SU-DHL-6 (cell line): Measurements from ENCODE around the gene CEP128.

ENCODE experiments used
- H2AFZ ChIP-seq: fragments of 200-600 bp; sonication (generic); 2 replicates; pipeline ENCODE4 v1.6.1; 2014; ENCODE audit warnings: low read depth, mild to moderate bottlenecking, moderate library complexity, mixed read lengths, antibody characterized with exemption, low read length; ENCODE audit not compliant: severe bottlenecking
- H3F3A ChIP-seq: fragments of 200-600 bp; shearing (Covaris generic); 2 replicates; pipeline ENCODE4 v1.6.0; 2016; ENCODE audit warnings: antibody characterized with exemption, mild to moderate bottlenecking; ENCODE audit not compliant: insufficient read depth
- H3K27ac ChIP-seq: fragments of 200-600 bp; sonication (generic); 2 replicates; pipeline ENCODE4 v1.5.1; 2016; ENCODE audit warnings: low read depth, mild to moderate bottlenecking, low read length, moderate library complexity, mixed read lengths
- H3K27me3 ChIP-seq: fragments of 200-600 bp; sonication (generic), shearing (Covaris generic); 2 replicates; pipeline ENCODE4 v1.6.0; 2014; ENCODE audit warnings: mild to moderate bottlenecking, low read length
- H3K36me3 ChIP-seq: fragments of 200-600 bp; sonication (generic); 2 replicates; pipeline ENCODE4 v1.6.1; 2014; ENCODE audit warnings: mild to moderate bottlenecking, low read length, mixed read lengths
- H3K4me2 ChIP-seq: fragments of 300-600, 200-600 bp; shearing (Covaris generic), sonication (generic); 2 replicates; pipeline ENCODE4 v1.6.0; 2014; ENCODE audit warnings: low read length, low read depth, mild to moderate bottlenecking; ENCODE audit not compliant: poor library complexity, severe bottlenecking
- H3K4me3 ChIP-seq: fragments of 200-600 bp; sonication (generic); 2 replicates; pipeline ENCODE4 v1.5.1; 2014; ENCODE audit warnings: antibody characterized with exemption, low read length, mild to moderate bottlenecking, mixed read lengths; ENCODE audit not compliant: insufficient read depth, poor library complexity, severe bottlenecking
- H3K79me2 ChIP-seq: fragments of 200-600 bp; sonication (generic); 2 replicates; pipeline ENCODE4 v1.6.1; 2014; ENCODE audit warnings: mild to moderate bottlenecking, low read length, moderate library complexity; ENCODE audit not compliant: insufficient read depth
- H3K9ac ChIP-seq: fragments of 200-600 bp; sonication (generic); 2 replicates; pipeline ENCODE4 v1.7.0; 2014; ENCODE audit warnings: mild to moderate bottlenecking, low read length
- H3K9me2 ChIP-seq: fragments of 200-600 bp; sonication (generic); replicated peaks from 2 replicates; pipeline ENCODE4 v1.6.1; 2014; ENCODE audit warnings: low read length; ENCODE audit not compliant: insufficient read depth
- H3K9me3 ChIP-seq: fragments of 200-600 bp; sonication (generic); 2 replicates; pipeline ENCODE4 v1.6.1; 2014; ENCODE audit warnings: low read length, mixed read lengths; ENCODE audit not compliant: insufficient read depth
- H4K20me1 ChIP-seq: fragments of 200-600 bp; sonication (generic); 2 replicates; pipeline ENCODE4 v1.6.1; 2014; ENCODE audit warnings: low read depth, mild to moderate bottlenecking, antibody characterized with exemption, low read length, moderate library complexity, mixed read lengths
- EZH2phosphoT487 ChIP-seq: fragments of 200-600 bp; sonication (generic), shearing (Covaris generic); conservative IDR thresholded peaks from 2 replicates; pipeline ENCODE4 v1.6.1; 2018; ENCODE audit warnings: mild to moderate bottlenecking, antibody characterized with exemption, low read length, moderate library complexity, mixed read lengths
- TF ChIP-seq, protein P1 (sequence below): fragments of 200-600 bp; sonication (generic); IDR thresholded peaks from one replicate; pipeline ENCODE4 v1.5.1; 2017; ENCODE audit warnings: antibody characterized with exemption, mild to moderate bottlenecking, low read length, moderate library complexity; ENCODE audit not compliant: insufficient read depth, poor library complexity, severe bottlenecking

The CEP128 gene

GRCh38 chr14:80658733-80659132, 282.8 kb downstream of the CEP128 start:
- Histone ChIP-seq H3F3A (no peaks in the 10 kb centered on the region), H2AFZ (no peak overlapping the region), H3K27me3 (no peaks in the 10 kb centered on the region), H3K9me3 (no peaks in the 10 kb centered on the region), H4K20me1 (no peaks in the 10 kb centered on the region), H3K36me3 (no peaks in the 10 kb centered on the region), H3K27ac (no peak overlapping the region), H3K9ac (no peak overlapping the region), H3K79me2 (no peaks in the 10 kb centered on the region), H3K4me2 (no peak overlapping the region), H3K9me2 (no peaks in the 10 kb centered on the region), H3K4me3 (no peak overlapping the region)
- no peak for TF ChIP-seq EZH2phosphoT487
- TF ChIP-seq, protein P1, sequence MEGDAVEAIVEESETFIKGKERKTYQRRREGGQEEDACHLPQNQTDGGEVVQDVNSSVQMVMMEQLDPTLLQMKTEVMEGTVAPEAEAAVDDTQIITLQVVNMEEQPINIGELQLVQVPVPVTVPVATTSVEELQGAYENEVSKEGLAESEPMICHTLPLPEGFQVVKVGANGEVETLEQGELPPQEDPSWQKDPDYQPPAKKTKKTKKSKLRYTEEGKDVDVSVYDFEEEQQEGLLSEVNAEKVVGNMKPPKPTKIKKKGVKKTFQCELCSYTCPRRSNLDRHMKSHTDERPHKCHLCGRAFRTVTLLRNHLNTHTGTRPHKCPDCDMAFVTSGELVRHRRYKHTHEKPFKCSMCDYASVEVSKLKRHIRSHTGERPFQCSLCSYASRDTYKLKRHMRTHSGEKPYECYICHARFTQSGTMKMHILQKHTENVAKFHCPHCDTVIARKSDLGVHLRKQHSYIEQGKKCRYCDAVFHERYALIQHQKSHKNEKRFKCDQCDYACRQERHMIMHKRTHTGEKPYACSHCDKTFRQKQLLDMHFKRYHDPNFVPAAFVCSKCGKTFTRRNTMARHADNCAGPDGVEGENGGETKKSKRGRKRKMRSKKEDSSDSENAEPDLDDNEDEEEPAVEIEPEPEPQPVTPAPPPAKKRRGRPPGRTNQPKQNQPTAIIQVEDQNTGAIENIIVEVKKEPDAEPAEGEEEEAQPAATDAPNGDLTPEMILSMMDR = no peak

GRCh38 chr14:80658155-80658554, 283.4 kb downstream of the CEP128 start:
- no peak overlapping the region for H3K27ac ChIP-seq
- H2AFZ ChIP-seq = no peak overlapping the region
- H4K20me1 ChIP-seq = no peaks in the 10 kb centered on the region
- H3K9me3 ChIP-seq = no peaks in the 10 kb centered on the region
- H3K36me3 ChIP-seq = no peaks in the 10 kb centered on the region
- no peaks in the 10 kb centered on the region for H3K9me2 ChIP-seq
- no peak overlapping the region for H3K4me2 ChIP-seq
- H3K4me3 ChIP-seq = no peak overlapping the region
- H3K9ac ChIP-seq = no peak overlapping the region
- H3K79me2 ChIP-seq = no peaks in the 10 kb centered on the region
- H3K27me3 ChIP-seq = no peaks in the 10 kb centered on the region
- no peaks in the 10 kb centered on the region for H3F3A ChIP-seq
- no peak for TF ChIP-seq EZH2phosphoT487
- TF ChIP-seq, protein P1 = no peak

- H3K9me3 ChIP-seq = no peaks in the 10 kb centered on the region
- H3K27me3 ChIP-seq = no peaks in the 10 kb centered on the region
- no peak overlapping the region for H3K4me3 ChIP-seq
- H4K20me1 ChIP-seq = no peaks in the 10 kb centered on the region
- no peaks in the 10 kb centered on the region for H3F3A ChIP-seq
- no peak overlapping the region for H3K4me2 ChIP-seq
- no peak overlapping the region for H3K9ac ChIP-seq
- no peak overlapping the region for H3K27ac ChIP-seq
- H3K79me2 ChIP-seq = no peaks in the 10 kb centered on the region
- H3K9me2 ChIP-seq = no peaks in the 10 kb centered on the region
- H2AFZ ChIP-seq = no peak overlapping the region
- no peaks in the 10 kb centered on the region for H3K36me3 ChIP-seq
- TF ChIP-seq, protein P1 = no peak
- no peak for TF ChIP-seq EZH2phosphoT487
Observed at GRCh38 chr14:80653956-80654355, 287.6 kb downstream of the CEP128 start.
